ENCODE results near the gene AK4.

The AK4 gene

DNA sequence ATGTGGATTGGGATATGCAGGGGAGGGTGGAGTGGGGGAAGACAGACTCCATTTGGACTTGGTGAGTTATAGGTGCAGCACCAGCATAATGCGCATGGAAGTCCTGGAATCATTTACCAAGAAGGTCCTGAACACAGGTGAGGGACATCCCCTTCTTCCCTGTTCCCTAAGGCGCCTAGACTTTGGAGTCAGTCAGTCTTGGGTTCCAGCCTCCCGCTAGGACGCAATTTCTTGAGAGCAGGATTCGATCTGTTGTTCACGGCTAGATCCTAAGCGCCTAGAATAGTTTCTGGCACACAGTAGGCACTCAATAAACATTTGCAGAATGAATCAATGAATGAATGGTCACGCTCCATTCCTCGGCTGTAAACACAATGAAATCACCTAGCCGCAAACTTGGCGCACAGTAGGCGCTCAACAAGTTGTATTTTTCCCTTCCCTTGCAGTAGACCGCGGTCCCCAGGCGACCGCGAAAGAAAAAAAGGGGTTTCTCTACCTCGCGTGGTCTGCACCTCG, 1.0 kb upstream of the AK4 start:
- no peak for TF ChIP-seq ZFX (IDR thresholded peaks at IDR 0.05; ENCODE audit: borderline replicate concordance)
- TF ChIP-seq, protein P1, sequence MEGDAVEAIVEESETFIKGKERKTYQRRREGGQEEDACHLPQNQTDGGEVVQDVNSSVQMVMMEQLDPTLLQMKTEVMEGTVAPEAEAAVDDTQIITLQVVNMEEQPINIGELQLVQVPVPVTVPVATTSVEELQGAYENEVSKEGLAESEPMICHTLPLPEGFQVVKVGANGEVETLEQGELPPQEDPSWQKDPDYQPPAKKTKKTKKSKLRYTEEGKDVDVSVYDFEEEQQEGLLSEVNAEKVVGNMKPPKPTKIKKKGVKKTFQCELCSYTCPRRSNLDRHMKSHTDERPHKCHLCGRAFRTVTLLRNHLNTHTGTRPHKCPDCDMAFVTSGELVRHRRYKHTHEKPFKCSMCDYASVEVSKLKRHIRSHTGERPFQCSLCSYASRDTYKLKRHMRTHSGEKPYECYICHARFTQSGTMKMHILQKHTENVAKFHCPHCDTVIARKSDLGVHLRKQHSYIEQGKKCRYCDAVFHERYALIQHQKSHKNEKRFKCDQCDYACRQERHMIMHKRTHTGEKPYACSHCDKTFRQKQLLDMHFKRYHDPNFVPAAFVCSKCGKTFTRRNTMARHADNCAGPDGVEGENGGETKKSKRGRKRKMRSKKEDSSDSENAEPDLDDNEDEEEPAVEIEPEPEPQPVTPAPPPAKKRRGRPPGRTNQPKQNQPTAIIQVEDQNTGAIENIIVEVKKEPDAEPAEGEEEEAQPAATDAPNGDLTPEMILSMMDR (IDR thresholded peaks at IDR 0.05) = no peak
- H3K27ac ChIP-seq = peak overlapping the region; percentile 73

DNA sequence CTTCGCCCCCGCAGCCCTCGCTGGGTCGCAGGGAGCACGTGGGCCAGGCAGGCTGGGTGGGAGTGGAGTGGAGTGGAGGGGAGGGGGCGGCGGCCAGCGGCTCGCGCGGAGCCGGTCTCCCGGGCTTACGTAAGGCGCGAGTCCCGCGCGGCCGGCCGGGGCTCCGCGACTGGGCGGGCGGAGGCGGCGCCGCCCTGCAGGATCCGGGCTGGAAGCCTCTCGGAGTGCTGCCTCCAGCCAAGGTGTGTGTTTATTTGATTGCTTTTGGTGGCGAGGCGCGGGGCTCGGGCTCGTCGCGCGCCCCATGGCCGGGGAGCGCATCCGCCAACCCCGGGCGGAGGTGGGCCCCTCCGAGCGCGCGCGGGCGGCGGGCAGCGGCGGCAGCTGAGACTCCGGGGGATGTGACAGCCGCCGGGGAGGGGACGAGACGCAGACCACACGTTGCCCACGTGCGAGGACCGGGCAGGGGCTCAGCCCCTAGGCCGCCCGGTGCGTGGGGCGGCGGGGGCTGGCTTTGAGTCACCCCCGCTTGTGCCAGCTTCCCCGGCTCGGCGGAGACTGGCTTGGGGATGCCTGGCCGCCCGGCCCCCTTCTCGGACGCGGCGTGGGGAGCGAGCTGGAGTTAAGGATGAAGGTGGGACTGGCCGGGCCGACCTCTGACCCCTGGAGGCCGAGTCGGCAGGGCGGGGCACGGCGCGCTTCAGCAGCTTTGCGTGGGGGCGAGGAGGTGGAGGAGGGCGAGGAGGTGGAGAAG, 402 bp upstream of the AK4 start:
- peak overlapping the region; percentile 73 for H3K27ac ChIP-seq
- no peak for TF ChIP-seq ZFX (IDR thresholded peaks at IDR 0.05; ENCODE audit: borderline replicate concordance)
- TF ChIP-seq, protein P1 (IDR thresholded peaks at IDR 0.05) = no peak

DNA sequence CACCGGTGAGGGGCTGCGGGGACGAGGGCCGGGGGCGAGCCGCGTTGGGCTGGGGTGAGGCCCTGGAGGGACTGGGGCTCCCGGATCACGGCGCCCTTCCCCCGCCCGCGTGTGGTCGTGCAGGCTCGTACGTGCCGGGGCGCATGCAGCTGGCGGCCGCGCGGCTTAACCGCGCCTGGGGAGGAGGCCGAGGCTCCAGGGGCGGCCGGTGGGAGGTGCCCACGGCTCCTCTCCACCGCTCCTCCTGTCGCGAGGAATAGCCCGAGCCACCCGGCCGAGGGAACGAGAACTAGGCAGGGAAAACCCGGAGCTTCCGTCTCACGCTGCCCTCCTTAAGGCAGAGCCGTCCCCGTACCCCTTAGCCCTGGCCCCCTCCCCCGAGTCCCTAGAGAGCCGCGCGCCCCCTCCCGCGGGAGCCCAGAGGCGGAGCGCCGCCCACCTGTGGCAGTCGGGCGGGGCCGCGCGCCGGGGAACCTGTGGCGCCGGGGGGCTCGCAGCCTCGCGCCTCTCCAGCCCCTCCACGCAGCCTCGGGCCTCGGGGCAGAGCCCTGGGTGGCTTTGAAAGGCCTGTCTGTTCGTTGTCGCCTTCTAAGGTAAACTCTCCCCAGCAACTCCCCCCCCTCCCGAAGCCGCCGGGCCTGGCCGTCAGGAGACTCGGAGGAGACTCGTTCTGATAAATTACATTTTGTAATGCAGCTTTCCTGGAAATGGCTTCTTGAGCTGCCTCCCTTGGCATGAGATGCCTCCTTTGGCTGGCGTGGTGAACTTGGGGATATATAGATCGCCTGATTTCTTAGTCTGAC, 746 bp downstream of the AK4 start:
- TF ChIP-seq, protein P1 (IDR thresholded peaks at IDR 0.05) = 0 out of 2 replicates have a peak, but pooled peaks have one; percentile 8
- no peak for TF ChIP-seq ZFX (IDR thresholded peaks at IDR 0.05; ENCODE audit: borderline replicate concordance)
- H3K27ac ChIP-seq = peak overlapping the region; percentile 73

DNA sequence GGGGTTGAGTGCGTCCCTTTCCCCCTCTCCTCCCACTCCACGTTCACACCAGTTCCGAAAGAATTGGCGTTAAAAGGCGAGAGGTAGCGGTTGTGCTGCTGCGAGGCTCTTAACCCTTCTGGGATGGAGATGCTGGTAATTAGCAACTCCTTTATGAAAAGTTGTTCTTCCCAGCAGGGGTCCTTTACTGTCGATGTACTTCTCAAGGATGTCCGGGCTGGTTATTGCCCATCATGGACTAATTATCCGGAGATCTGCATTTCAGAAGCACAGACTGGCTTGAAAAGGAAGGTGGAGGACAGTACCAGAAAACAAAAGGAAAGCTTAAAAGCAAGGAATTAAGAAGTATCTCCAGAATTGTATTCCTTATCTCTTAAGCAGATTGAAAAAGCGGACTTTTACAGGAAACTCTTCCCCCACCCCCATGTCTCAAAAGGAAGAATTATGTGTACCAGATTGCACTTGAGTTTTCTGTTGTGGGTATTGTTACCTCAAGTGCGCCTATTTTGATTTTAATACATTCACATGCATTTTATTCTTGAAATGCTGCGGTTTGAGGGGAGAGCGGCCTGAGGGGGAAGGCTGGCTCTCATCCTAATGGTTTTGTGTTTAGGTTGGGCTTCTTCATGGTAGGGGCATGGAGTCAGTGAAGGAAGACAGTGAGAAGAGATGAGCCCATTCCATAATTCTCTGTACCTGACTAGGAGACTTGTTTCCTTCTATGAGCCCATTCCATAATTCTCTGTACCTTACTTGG, 1.5 kb downstream of the AK4 start:
- TF ChIP-seq, protein P1 (IDR thresholded peaks at IDR 0.05) = no peak
- TF ChIP-seq ZFX (IDR thresholded peaks at IDR 0.05; ENCODE audit: borderline replicate concordance) = no peak
- peak overlapping the region; percentile 73 for H3K27ac ChIP-seq

DNA sequence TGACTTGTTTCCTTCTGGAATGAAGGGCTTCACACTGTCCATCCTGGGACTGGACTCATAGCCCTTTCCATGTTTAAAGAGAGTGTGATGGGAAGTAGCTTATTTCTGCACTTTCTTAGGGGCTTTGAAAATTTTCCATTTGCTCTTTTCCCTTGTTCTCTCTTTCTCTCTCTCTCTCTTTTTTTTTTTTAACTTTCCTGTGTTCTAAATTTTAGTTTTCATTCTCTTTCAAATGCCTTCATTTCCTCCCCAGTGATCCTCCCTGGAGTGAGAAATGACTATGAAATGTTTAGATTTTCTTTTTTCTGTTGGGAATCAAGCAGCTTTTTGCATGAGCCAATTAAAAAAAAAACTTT, 2.1 kb downstream of the AK4 start:
- H3K27ac ChIP-seq = peak overlapping the region; percentile 73; the same call in 1 of the 2 replicates
- TF ChIP-seq, protein P1 (IDR thresholded peaks at IDR 0.05) = no peak
- TF ChIP-seq ZFX (IDR thresholded peaks at IDR 0.05; ENCODE audit: borderline replicate concordance) = no peak

DNA sequence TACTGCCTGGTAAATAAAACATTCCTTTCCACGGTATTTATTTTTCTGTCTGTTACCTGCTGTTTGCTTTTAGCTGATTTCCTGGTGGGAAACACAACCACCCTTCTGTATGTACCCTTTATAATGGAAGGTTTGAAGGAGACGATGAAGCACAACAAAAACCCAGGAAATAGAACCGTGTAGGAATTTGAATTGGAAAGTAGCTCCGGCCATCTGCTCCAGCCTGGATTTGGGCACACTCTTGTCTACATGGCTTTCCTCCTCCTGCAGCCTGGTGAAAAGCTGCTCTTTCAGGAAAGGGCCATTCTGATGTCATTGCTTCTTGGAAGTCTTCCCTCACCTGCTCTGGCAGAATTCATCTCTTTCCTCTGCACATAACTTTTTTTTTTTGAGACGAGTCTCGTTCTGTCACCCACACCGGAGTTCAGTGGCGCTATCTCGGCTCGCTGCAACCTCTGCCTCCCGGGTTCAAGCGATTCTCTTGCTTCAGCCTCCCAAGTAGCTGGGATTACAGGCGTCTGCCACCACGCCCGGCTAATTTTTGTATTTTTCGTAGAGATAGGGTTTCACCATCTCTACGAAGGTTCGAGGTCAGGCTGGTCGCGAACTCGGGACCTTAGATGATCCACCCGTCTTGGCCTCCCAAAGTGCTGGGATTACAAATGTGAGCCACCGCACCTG, 2.7 kb downstream of the AK4 start:
- H3K27ac ChIP-seq = peak overlapping the region; percentile 73; the same call in 1 of the 2 replicates
- TF ChIP-seq ZFX (IDR thresholded peaks at IDR 0.05; ENCODE audit: borderline replicate concordance) = no peak
- TF ChIP-seq, protein P1 (IDR thresholded peaks at IDR 0.05) = no peak

Data from 22Rv1 (cell line).